GM21786 (cell line): ENCODE results near the gene CSTF1.

Experiments used
- ATAC-seq: cut with Tn5 transposase; IDR thresholded peaks from one replicate; pipeline ENCODE4 v1.9.1; 2021; ENCODE audit not compliant: unreplicated experiment

The CSTF1 gene

DNA sequence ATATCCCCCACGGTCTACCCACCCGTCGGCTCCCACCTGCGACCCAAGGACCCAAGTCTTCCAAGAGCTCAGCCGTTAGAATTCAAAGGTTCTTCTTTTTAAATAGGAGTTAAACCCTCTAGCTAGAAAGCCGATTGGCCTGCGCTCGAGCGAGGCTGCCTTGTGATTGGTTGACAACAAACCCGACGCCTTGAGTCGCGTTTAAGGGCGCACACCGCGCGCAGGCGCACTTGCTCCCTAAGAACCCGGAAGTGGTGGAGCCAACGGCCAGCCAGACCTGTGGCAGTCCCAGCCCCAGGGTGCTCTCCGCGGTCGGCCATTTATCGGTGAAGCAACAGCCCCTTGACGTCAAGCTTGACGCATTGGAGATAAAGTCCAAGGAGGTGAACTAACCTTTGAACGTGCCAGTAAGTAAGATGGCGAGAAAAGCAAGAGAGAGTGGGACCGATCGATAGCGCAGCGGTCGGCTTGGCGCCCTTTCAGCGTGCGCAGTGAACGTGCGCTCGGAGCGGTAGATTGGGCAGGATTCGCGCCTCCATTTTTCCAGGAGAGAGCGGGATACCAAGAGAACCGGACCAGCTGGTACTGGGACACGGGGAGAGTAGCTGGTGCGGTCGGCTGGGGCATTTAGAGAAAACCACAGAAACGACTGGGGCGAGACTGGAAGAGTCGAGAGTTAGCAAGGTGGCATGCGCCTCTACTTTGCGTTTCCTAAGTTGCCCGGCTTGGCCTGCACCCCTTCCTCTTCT lies at the start of gene CSTF1, which contains the start of gene AURKA:
Gene CSTF1 (plus strand): TSS at position 514 of the 749 bp plus-strand sequence. CDS start 2,908 bp downstream, outside the sequence.
Gene AURKA (minus strand): TSS at position 84 of the 749 bp plus-strand sequence. CDS start 4,018 bp downstream, outside the sequence.
- peak; percentile 94 for ATAC-seq

DNA sequence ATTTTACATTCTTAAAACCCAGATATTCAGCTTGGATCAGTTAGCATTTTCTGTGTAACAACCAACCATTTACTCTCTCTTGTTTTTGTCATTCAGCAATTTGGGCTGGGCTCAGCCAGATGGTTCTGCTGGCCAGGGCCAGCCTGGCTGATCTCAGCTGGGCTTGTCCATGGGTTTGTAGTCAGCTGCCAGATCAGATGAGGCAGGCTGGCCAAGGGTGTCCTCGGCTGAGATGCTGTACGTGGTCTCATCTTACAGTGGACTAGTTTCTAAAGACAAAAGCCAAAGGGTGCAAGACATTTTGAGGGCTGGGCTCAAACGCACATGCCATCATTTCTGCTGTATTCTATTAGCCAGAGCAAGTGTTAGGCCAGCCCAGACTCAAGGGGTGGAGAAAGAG lies 49.7 kb upstream of the CSTF1 start:
- ATAC-seq: no peak

DNA sequence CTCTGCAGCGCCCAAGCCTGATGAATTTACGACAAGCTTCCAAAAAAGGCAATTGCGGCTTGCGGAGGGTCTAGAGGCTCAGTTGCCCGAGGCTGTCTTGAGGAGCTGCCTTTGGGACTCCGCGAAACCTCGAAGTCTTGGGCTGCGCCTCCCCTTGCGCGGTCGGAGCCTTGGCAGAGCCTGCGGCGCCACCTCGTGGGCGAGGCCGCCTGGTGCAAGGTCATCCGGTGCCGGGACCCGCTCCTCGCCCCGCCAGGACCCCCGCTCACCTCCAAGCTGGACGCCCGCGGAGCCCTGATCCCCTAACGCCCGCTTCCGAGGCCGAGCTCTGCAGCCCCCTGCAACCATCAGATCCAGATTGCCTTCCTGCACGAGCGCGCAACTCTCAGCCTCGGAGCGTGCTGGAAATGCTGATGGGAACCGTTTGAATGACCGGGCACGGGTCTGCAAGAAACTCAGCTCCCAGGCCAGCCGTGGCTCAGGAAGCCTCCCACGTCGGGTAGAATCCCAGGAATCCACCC lies 48.5 kb upstream of the CSTF1 start:
- peak; percentile 56 for ATAC-seq

DNA sequence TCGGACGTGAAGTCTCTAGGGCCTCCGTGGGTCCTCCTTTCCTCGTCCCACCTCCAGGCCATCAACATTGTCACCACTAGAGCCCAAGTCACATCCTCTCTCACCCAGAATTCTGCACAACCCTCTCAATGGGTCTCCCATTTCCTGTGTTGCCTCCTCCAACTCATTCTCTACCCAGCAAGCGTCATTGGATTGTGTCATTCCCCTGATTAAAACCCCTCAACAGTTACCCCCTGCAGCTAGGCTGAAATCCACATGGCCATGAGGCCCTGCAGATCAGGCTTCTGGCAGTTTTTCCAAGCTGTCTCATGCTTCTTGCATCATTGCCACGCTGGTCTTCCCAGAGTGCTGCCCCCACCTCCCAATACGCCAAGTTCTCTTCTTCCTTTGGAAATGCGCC lies 46.5 kb upstream of the CSTF1 start:
- ATAC-seq: no peak

DNA sequence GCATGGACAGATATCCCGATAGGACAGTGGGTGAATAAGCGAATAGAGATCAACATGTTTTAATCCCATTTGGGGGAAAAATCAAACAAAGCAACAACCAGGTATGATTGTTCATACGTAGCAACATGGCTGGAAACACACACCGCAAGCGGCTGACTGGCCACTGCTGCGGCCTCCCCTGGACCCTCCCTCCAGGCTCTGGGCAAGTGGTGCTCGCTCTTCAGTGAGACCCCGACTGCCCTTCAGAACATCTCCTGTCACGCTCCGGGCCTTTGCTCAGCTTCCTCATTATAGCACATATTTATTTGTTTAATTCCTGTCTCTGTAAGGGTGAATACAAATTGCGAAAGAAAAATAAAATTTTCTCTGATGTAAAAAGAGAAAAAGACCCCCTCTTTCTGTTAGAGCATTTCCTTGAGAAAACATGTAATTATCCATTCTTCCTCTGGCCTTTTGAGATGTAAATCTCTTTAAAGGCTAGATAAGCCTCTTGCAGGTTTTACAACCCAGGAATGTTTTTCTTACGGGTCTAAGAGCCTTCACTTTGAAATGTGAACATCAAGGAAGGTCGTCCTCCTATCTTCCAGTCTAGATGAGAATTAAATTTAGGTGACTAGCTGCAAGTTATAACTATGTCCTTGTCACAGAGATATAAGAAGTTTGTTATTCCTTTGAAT lies 44.7 kb upstream of the CSTF1 start:
- ATAC-seq: no peak

DNA sequence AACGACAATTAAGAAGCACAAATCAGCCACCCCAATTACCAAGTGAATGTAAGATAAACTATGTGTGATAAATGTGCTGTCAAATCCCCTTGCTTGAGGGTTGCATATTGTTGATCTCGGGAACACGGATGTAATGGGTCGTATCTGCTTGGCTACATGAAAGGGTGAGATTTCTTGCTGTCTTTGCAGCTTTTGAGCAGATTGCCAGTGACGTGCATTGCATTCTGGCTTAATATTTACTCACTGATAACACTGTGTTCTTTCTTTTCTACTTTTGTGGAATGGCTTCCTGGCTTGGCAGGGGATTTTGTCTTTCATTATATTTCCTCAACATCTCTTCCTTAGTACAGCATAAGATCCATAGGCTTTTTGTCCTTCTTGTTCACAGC lies 44.1 kb upstream of the CSTF1 start:
- ATAC-seq: no peak

DNA sequence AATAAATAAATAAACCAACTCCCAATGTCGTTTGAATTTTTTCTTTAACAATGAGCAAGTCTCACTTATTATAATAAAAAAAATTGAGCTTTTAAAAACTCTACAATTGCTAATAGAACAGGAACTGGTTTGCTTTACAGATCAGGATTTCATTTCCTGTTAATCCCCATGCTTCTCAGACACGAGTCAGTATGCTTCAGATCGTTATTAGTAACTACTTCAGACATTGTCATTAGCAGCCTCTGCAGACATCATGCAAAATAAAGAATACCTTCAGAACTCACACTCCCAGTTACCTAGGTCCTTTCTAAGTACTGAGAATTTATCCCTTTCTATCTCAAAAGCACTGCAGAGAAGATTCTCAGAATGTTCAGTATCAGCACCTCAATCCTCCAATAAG lies 43.7 kb upstream of the CSTF1 start:
- no peak for ATAC-seq

DNA sequence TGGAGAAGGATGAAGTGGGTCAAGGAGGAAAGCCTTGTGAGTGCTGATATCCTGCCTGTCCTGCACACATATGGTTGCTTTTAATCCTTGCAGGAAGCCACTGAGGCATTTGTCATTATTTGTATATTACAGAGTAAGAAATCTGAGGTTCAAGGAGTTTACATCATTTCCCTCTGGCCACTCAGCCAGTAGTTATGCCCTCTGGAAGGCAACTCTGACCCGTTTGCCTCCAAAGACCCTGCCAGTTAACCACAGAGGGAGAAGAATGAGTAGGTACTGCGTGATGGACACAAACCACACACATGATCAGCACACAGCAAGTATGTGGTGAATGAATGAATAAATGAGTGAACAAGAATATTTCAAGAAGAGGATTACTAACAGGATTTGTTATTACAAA lies 41.6 kb upstream of the CSTF1 start:
- no peak for ATAC-seq

DNA sequence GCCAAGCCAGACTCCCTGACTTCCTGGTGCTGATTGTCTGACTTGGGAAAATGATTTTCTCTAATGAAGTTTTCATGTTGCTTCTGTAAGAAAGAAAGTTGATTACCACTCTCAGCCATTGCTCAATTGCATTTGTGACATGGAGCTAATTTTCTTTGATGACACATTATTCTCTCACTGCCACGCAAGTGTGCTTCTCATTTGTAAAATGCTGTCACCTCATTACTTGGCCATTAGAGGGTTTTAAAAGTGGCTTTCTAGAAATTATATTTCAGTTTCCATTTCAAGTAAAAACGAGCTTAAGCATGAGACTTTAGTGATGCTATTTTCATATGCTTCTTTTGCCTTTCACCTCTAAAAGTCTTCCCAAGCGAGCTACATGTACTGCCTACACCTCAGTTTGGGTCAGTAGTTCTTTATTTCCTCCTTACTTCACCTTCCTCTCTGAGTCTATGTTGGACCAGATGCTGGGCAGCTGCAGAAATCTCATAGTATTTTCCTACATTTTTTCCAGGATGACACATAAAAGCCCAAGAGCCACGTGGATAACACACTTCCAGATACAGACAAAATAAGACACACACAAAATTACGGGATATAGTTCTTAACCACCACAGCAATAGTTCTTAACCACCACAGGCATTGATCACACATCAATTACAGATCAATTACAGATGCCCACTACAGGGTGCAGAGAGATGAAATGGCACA lies 39.9 kb upstream of the CSTF1 start:
- no peak for ATAC-seq

DNA sequence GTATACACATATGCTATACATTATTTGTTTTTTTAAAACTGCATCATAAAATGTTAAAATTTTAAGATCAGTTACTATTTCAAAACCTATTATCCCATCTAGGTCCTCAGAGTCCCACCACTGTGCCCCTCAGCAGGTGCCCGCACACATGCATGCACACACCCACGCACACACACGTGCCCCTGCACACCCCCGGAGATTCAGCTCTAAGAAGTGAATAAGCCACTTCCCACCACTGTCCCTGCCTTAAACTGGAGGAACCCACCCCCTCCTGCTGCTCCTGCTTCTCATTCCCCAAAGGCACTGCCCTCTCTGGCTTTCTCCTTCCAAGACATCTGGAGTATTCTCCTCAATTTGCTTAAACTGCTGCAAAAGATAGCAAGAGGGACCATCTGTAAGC lies 39.1 kb upstream of the CSTF1 start:
- ATAC-seq: no peak

DNA sequence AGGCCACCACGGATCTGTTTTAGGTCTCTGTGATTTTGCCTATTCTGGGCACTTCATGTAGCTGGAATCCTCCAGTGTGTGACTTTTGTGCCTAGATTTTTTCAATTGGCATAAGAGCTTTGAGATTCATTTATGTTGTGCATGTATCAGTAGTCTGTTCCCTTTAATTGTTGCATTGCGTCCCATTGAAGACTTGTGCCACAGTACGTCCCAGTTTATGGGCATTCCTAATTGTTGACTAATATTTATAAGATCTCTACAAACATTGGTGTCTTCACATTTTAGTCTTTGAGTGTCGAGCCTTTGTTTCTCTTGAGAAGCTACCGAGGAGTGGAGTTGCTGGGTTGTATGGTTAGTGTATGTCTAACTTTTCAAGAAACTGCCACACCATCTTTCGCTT lies 34.4 kb upstream of the CSTF1 start:
- no peak for ATAC-seq

DNA sequence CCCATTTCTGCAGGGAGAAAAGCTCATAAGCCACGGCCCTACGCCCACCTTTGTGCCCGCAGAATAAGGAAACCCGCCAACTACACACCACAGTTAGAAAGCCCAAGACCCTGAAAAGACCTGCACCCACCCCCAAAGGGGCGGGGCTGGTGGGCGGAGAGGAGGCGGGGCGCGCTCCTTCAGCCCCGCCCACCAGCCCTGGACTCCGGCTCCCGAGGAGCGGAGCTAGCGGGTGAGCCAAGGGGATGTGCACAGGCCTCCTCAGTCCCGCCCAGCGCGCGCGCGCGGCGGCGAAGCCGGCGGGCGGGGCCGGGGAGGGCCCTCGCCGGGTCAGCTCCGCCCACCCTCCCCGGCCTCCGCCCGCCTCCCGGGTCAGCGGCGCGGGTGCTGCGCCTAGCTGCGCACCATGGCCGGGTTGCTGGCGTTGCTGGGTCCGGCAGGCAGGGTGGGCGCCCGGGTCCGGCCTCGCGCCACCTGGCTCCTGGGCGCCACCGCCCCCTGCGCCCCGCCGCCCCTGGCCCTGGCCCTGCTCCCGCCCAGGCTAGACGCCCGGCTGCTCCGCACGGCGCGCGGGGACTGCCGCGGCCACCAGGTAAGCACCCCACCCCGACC lies 33.7 kb upstream of the CSTF1 start, which contains the start of gene FAM210B:
Gene FAM210B (plus strand): TSS at position 375 of the 612 bp plus-strand sequence. CDS start 32 bp downstream, at position 407.
- peak; percentile 95 for ATAC-seq

DNA sequence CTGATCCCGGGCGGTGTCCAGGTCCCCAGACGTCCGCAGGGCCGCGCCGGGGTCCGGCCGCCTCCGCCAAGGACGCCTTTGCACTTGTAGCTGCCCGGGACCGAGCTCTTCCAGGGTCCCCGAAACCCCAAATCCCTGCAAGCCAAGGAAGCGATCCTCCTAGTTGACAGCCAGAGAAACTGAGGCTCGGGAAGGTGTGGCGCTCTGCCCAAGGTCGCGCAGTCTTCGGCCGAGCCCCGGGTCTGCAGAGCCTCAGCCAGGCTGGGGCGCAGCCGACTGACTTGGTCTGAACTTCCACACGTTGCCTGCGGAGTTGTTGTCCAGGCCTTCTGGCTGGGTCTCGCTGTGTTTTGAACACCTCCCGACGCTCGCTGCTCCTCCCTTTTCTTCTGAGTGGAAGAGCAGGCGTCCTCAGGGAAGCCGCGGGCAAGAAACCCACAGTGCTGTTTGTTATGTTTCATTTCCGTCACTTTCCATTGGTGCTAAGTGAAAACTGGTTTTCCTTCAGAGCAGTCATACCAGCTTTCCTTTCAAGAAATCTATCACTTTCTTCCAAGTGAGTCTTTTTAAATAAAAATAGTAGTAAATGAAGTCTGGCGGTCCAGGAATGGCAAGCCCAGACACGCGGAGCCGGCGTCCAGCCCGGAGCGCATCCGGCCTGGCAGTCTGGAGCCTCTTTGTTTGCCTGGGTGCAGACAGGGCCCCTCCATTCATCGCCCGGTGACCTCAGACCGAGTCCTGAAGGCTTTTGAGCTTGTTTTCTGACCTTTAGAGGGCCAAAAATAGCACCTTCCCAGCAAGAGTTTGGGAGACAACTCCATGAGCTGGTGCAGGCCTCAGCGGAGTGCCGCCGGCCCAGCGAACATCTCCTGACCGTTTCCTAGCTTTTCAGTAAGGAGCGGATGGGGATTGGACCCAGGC lies 33.0 kb upstream of the CSTF1 start:
- ATAC-seq: peak; percentile 18

DNA sequence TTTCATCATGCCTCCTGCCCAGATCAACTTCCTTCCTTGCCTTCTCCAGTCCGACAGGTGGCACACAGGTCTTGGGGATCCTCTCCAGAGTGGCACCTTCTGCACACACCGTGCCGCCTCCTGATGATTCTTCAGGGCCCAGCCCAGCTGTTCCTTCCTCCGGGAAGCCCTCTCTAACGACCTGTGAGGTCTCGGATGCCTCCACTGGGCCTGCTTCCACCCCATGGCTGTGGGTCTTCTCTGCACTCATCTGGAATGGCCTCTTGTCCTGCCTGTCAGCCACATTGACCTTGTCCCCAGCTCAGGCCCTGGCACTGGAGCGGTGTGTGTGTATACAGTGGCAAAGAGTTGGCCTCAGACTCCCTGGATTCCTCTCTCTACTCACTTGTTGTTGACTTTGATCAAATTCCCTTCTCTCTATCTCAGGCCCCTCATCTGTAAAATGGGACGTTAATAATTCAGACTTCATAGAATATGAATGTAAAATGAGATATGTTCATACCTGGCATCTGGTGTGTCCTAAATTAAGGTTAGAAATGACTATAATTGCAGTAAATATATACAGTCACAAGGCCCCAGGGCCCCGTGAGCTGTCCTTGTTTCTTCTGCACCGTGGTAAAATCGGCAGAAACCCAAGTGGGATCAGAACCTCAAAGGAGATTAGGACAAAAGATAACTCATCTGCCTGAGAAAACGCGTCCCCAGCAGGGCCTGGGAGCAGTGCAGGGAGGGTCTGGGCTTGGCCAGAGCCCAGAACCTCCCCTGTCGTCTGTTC lies 32.1 kb upstream of the CSTF1 start:
- no peak for ATAC-seq

DNA sequence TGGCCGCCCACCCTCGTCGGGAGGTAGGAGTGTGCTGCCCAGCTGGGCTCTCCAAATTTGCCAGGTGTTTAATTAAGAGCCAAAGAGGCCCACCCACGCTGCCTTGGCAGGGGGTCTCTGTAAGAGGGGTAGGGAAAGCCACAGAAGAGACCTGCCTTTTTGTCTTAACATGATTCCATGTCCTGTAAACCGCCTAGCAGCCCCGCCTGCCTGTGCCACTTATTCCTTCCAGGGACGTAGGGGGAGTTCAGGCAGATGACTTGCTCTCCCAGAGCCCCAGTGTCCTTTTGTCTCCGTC lies 31.6 kb upstream of the CSTF1 start:
- no peak for ATAC-seq

DNA sequence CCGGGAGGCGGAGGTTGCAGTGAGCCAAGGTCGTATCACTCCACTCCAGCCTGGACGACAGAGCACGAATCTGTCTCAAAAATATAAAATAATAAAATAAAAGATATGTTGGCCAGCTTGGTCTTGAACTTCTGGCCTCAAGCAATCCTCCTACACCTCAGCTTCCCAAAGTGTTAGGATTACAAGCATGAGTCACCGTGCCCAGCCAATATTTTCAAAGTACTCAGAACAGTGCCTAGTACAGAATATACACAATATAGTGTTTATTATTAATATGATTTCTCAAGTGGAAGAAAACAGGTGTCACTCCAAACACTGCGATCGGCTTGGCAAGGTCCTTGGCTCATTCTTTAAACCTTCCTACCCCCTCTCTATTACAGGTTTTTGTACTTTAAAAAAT lies 30.5 kb upstream of the CSTF1 start:
- no peak for ATAC-seq

DNA sequence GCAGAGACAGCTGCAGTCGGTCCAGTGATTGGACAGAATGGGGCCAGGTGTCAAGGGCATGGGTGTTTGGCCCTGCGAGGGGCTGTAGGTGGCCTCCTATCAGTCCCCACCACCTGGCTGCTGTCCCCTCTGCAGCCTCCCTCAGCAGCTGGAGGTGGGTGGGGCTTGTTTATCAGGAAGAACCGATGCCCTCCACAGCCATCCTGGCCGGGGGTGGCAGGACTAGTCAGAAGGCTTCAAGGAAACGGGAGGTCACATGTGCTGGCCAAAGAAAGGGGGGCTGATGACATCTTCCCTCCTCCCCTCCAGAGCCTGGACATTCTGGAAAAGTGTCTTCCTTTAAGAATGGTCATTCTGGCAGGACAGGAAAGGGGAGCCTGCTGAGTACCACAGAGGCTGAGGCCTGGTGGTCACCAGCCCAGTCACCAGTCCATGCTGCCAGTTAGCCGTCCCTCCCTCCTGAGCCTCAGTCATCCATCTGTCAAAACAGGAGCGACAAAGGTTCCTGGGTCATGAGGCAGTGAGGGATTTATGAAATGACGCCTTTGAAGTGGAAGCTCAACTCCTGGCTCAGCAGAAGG lies 29.5 kb upstream of the CSTF1 start:
- no peak for ATAC-seq

DNA sequence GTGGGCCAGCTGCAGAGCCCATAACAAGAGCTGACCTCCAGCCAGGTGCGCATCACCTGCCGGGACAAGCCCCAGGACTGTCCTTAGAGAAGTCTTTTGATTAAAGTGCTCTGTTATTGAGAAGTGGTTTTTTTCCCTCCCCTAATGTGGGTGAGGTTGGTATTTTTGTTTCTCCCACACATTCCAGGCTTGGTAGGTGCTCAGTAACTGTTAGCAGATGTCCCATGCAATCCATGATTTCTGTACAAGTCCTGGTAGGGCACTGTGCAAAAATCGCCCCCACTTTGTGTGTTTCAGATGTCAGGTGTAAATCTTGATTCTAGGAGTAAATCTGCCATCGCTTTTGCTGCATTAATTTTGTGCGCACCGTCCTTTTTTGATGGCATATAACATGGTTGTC lies 29.0 kb upstream of the CSTF1 start:
- ATAC-seq: no peak
